GM19351 (cell line): ENCODE results near the gene ZNF292.
"Not testable (repeated sequence)": the region's sequence is repeated elsewhere in the genome, so short reads cannot be mapped to it uniquely, and the experiment has no call there.

Experiments used
- ATAC-seq: cut with Tn5 transposase; IDR thresholded peaks from one replicate; pipeline ENCODE4 v1.9.1; 2021; ENCODE audit warnings: mild to moderate bottlenecking, moderate library complexity; ENCODE audit not compliant: unreplicated experiment

ZNF292 gene

DNA sequence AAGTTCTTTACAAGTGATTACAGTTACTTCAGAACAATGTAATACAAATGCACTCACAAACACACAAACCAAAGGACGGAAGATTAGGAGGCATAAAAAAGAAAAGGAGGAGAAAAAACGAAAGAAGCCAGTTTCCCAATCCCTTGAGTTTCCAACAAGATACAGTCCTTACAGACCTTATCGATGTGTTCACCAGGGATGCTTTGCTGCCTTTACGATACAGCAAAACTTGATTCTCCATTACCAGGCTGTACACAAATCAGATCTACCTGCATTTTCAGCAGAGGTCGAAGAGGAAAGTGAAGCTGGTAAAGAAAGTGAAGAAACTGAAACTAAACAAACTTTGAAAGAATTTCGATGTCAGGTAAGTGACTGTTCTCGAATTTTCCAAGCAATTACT is 104.4 kb downstream of the ZNF292 start:
- ATAC-seq, result no peak

DNA sequence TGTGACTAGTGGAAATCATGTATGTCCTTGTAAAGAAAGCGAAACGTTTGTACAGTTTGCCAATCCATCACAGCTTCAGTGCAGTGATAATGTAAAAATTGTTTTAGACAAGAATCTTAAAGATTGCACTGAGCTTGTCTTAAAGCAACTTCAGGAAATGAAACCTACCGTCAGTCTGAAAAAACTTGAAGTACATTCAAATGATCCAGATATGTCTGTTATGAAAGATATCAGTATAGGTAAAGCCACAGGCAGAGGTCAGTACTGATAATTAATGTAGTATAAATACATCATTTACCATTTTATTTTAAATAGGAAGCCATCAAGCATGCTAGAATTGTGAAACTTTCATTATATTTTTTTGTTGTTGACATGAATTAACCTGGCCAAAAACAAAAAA is 106.2 kb downstream of the ZNF292 start:
- no peak for ATAC-seq

GRCh38 chr6:87264481-87264880 is 109.1 kb downstream of the ZNF292 start:
- ATAC-seq, result no peak

GRCh38 chr6:87274660-87275274 is 119.4 kb downstream of the ZNF292 start:
- ATAC-seq, result no peak

GRCh38 chr6:87276624-87277023 is 121.3 kb downstream of the ZNF292 start:
- no peak for ATAC-seq

- ATAC-seq, result peak; percentile 54
Measured at GRCh38 chr6:87277123-87277522, 121.8 kb downstream of the ZNF292 start.

GRCh38 chr6:87279196-87279595 is 123.8 kb downstream of the ZNF292 start:
- ATAC-seq, result no peak

- ATAC-seq, result no peak
Measured at GRCh38 chr6:87281426-87281825, 126.1 kb downstream of the ZNF292 start.

GRCh38 chr6:87282743-87283142 is 127.4 kb downstream of the ZNF292 start:
- no peak for ATAC-seq

GRCh38 chr6:87283461-87283860 is 128.1 kb downstream of the ZNF292 start:
- ATAC-seq, result no peak

DNA sequence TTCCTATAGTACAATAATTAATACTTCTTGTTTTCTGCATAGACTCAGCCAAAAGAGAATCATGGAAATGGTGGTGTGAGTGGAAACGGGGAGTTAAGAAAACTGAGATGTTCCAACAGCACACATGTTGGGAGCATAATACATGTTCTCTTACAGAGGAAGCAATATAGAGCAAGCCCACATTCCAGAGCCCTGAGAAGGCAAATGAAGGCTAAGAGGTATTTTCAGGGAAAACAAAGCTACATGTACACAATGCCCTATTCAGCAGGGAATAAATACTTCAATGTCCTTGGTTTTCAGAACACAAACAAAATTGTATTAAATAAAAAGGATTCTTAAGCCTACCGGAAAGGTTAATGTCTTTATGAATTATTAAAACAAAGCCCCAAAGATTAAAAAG is 131.9 kb downstream of the ZNF292 start:
- ATAC-seq, result no peak

DNA sequence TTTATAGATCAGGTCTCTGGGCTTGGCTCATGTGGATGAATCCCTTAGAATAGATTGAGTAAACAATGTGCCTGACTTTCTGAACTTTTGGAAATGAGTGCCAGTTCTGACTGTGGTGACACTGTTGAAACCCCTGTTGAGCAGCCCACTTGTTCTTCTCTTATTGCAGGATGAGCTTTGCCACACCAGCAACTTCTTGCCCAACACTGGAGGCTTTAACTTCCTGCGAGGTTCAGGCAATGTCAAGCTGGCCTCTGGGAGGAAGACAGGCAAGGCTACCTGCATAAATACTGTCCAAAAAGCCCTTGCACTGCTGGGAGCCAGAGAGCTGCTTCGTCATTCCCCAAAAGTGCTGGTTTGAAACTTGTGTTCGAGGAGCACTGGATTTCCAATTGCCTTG is 134.2 kb downstream of the ZNF292 start:
- ATAC-seq, result no peak

GRCh38 chr6:87291883-87292282 is 136.5 kb downstream of the ZNF292 start:
- ATAC-seq, result no peak

DNA sequence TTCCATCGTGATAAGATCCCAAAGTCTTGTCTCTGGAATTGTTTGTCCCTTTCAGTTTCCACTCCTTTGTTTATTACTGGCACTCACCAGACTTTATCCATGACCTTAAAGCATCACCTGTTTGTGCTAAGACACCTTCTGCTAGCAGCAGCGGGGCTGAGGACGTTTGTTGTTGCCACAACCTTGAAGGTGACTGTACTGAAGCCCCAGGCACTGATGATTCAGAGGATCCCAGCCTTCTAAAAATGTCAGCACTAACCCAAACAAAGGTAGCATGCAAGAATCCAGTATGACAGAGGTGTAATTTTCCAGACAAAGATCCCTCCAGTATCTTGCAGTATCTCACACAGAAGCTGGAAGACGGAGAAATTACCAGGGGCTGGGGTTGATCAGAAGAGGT is 138.2 kb downstream of the ZNF292 start:
- ATAC-seq, result no peak

GRCh38 chr6:87297119-87297518 is 141.8 kb downstream of the ZNF292 start:
- no peak for ATAC-seq

GRCh38 chr6:87301277-87301676 is 145.9 kb downstream of the ZNF292 start:
- not testable (repeated sequence) for ATAC-seq

GRCh38 chr6:87308970-87309369 is 153.6 kb downstream of the ZNF292 start:
- ATAC-seq, result no peak

- ATAC-seq, result no peak
Measured at GRCh38 chr6:87312860-87313259, 157.5 kb downstream of the ZNF292 start.
